ENCODE results near the gene LARGE2.

The LARGE2 gene

GRCh38 chr11:45921561-45922424, 663 bp upstream of the LARGE2 start:
- no peak for ATAC-seq

DNA sequence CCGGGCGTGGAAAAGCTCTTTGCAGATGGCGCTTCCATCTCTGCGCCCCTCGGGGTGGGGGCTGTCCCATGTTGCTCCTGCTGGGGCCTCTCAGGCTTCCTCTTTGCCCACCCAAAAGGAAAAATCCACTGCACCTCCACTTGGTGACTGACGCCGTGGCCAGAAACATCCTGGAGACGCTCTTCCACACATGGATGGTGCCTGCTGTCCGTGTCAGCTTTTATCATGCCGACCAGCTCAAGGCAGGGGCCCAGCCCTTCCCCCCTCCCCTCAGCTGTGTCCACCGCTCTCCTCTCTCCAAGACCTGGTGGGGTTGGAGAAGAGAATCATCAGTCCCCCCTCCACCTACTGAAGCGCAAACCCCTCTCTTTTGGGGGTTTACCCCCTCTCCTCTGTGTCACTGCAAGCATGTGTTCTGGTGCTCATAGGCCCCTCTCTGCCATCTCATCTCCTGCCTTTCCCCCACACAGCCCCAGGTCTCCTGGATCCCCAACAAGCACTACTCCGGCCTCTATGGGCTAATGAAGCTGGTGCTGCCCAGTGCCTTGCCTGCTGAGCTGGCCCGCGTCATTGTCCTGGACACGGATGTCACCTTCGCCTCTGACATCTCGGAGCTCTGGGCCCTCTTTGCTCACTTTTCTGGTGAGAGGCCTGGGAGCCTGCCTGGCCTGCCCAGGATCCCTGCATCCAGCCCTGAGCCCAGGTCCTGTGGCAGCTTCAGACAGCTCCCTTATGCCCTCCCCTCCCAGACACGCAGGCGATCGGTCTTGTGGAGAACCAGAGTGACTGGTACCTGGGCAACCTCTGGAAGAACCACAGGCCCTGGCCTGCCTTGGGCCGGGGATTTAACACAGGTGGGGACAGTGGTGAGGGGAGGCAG, 1.8 kb downstream of the LARGE2 start:
- TF ChIP-seq CSDC2 (CRISPR knock-in tag; IDR thresholded peaks at IDR 0.05) (no peak), ZNF8 (CRISPR knock-in tag; IDR thresholded peaks at IDR 0.05) (no peak), GLIS3 (CRISPR knock-in tag; IDR thresholded peaks at IDR 0.05) (no peak), RARB (CRISPR knock-in tag; IDR thresholded peaks at IDR 0.05) (no peak), POU6F1 (CRISPR knock-in tag; IDR thresholded peaks at IDR 0.05; ENCODE audit: borderline replicate concordance, low read depth) (no peak), TOX (CRISPR knock-in tag; IDR thresholded peaks at IDR 0.05; ENCODE audit: borderline replicate concordance) (no peak), ZNF565 (CRISPR knock-in tag; conservative IDR thresholded peaks at IDR 0.05; ENCODE audit: low read depth) (no peak), PATZ1 (CRISPR knock-in tag; IDR thresholded peaks at IDR 0.05; ENCODE audit: borderline replicate concordance) (no peak), SNAI2 (CRISPR knock-in tag; IDR thresholded peaks at IDR 0.05) (no peak)
- TF ChIP-seq, protein P1, sequence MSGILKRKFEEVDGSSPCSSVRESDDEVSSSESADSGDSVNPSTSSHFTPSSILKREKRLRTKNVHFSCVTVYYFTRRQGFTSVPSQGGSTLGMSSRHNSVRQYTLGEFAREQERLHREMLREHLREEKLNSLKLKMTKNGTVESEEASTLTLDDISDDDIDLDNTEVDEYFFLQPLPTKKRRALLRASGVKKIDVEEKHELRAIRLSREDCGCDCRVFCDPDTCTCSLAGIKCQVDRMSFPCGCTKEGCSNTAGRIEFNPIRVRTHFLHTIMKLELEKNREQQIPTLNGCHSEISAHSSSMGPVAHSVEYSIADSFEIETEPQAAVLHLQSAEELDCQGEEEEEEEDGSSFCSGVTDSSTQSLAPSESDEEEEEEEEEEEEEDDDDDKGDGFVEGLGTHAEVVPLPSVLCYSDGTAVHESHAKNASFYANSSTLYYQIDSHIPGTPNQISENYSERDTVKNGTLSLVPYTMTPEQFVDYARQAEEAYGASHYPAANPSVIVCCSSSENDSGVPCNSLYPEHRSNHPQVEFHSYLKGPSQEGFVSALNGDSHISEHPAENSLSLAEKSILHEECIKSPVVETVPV (CRISPR knock-in tag; IDR thresholded peaks at IDR 0.05) = no peak
- TF ChIP-seq, protein P2, sequence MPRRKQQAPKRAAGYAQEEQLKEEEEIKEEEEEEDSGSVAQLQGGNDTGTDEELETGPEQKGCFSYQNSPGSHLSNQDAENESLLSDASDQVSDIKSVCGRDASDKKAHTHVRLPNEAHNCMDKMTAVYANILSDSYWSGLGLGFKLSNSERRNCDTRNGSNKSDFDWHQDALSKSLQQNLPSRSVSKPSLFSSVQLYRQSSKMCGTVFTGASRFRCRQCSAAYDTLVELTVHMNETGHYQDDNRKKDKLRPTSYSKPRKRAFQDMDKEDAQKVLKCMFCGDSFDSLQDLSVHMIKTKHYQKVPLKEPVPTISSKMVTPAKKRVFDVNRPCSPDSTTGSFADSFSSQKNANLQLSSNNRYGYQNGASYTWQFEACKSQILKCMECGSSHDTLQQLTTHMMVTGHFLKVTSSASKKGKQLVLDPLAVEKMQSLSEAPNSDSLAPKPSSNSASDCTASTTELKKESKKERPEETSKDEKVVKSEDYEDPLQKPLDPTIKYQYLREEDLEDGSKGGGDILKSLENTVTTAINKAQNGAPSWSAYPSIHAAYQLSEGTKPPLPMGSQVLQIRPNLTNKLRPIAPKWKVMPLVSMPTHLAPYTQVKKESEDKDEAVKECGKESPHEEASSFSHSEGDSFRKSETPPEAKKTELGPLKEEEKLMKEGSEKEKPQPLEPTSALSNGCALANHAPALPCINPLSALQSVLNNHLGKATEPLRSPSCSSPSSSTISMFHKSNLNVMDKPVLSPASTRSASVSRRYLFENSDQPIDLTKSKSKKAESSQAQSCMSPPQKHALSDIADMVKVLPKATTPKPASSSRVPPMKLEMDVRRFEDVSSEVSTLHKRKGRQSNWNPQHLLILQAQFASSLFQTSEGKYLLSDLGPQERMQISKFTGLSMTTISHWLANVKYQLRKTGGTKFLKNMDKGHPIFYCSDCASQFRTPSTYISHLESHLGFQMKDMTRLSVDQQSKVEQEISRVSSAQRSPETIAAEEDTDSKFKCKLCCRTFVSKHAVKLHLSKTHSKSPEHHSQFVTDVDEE (CRISPR knock-in tag; IDR thresholded peaks at IDR 0.05) = no peak
- TF ChIP-seq, protein P3, sequence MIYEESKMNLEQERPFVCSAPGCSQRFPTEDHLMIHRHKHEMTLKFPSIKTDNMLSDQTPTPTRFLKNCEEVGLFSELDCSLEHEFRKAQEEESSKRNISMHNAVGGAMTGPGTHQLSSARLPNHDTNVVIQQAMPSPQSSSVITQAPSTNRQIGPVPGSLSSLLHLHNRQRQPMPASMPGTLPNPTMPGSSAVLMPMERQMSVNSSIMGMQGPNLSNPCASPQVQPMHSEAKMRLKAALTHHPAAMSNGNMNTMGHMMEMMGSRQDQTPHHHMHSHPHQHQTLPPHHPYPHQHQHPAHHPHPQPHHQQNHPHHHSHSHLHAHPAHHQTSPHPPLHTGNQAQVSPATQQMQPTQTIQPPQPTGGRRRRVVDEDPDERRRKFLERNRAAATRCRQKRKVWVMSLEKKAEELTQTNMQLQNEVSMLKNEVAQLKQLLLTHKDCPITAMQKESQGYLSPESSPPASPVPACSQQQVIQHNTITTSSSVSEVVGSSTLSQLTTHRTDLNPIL (CRISPR knock-in tag; IDR thresholded peaks at IDR 0.05; ENCODE audit: low read depth) = no peak
- ATAC-seq = no peak

More at GRCh38 chr11:45921561-45922424, 663 bp upstream of the LARGE2 start:
- TF ChIP-seq, protein P3 (CRISPR knock-in tag; IDR thresholded peaks at IDR 0.05; ENCODE audit: low read depth) = no peak
- TF ChIP-seq ZFP3 (CRISPR knock-in tag; IDR thresholded peaks at IDR 0.05) = no peak
- TF ChIP-seq PATZ1 (CRISPR knock-in tag; IDR thresholded peaks at IDR 0.05; ENCODE audit: borderline replicate concordance) = no peak
- TF ChIP-seq ZNF565 (CRISPR knock-in tag; conservative IDR thresholded peaks at IDR 0.05; ENCODE audit: low read depth) = no peak

Data from SK-N-SH treated with all-trans-retinoic acid at 6 μM for 48 hours (cell line).